Brain pericyte (primary cell): ENCODE measurements around the gene CYRIA.
A peak's percentile ranks its signal among the peaks of the same experiment; 100 is the strongest.

ENCODE experiments used
- DNase-seq: peaks from one replicate; pipeline ENCODE4 v3.0.0-alpha.2; 2012; ENCODE audit warnings: low read depth, low spot score

Gene CYRIA

GRCh38 chr2:16629770-16630169, 35.9 kb downstream of the CYRIA start:
- DNase-seq: no peak

DNA sequence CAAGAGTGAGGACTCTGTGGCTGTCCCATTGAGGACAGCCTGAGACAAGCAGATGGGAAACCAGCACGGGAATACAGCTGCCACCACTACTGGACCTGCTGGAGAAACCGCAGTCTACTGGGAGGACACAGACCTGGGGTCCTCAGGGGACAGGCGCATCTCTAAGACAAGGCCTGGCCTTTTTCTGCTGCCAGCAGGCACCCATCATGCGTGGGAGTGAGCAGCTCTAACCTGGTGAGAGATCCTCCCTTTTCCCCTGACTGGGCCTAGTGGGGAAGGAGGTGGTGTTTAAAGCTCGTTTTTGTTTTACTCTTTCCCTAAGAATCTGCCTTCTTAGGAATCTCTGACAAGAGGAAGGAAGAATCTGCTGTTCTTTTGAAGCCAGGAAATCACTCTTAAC, 36.6 kb downstream of the CYRIA start:
- DNase-seq: no peak

DNA sequence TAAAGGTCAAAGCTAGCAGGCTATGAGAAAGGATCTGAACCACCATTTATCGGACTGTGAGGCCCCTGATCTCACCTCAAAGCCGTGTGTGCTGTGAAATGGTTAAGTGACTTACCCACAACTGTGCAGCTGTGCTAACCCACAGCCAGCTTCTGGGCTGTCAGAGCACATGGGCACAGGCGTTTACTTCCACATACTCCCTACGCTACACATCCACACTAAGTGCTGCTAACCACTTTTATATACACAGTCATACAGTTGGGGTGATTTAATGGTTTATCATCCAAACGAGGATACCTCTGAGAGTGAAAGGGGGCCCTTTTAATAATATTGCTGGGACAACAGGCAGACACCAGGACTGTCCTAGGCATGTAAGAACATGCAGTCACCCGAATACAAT, 37.3 kb downstream of the CYRIA start:
- DNase-seq: no peak

GRCh38 chr2:16626997-16627605, 38.5 kb downstream of the CYRIA start:
- no peak for DNase-seq

DNA sequence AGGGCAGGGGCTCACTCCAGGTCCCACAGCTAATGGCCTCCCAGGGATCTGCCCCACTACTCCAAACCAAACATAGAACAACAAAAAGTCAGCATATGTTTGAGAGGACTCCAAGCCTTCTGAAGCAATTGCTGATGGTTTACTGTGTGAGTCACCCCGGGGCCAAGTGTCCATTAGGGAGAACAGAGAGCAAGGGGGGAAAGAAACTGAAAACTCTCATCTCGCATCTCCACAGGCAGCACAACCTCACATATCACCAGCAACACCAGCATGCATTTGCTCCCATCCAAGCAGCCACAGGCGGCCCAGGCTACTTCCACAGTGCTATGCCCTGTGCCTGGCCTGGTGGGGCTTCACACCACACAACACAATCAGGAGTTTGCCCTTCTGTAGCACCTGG, 39.1 kb downstream of the CYRIA start:
- peak; percentile 85 for DNase-seq

- no peak for DNase-seq
Measured at GRCh38 chr2:16625759-16626158, 39.9 kb downstream of the CYRIA start.

DNA sequence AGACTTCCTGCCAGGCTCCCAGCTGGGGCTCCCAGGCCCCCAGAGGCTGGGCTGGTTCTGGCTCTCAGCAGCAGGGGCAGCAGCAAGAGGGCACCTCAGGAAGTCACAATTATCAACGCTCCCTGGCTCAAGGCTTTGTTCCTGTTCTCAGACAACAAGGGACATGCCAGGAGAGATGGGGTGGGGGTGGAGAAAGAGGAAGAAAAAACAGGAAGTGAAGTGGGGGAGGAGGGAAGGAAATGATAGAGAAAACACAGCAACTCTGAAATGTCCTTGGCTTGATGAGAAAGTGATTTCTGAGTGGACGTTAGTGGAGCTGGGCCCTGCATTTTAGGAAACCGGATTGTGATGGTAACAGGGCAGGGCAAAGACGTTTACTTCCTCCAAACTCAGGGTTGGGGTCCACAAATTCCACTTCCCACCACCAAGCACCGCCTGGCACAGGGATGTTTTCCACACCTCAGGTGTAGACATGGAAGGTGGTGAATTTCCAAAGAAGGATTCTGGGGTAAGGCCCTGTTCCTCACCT, 40.4 kb downstream of the CYRIA start:
- no peak for DNase-seq

GRCh38 chr2:16624436-16624780, 41.2 kb downstream of the CYRIA start:
- peak; percentile 41 for DNase-seq

GRCh38 chr2:16623564-16624435, 41.8 kb downstream of the CYRIA start:
- DNase-seq: no peak

GRCh38 chr2:16623031-16623430, 42.6 kb downstream of the CYRIA start:
- no peak for DNase-seq

DNA sequence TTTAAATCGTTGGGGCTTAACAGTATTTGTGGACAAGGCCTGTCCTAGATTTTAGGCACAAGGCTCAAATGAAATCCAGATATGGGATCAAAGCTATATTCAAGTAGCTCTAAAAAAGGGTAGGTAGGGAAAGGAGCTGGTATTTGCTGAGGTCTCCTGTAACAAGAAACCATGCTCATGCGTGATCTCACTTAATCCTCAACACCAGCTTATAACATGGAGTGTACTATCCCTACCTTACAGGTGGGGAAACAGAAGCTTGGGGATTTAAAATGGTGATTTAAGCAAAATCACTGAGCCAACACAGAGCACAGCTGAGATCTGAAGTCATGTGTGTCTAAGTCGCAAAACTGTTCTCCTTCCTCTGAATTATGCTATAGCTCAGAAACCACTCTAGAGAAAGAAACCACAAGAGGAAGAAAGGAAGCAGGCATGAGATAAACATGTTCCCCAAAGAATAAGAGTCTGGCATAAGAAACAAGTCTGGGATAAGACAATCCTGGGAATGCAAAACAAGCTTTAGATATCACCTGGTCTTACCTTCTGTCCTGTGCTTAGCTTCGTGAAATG, 43.1 kb downstream of the CYRIA start:
- no peak for DNase-seq

DNA sequence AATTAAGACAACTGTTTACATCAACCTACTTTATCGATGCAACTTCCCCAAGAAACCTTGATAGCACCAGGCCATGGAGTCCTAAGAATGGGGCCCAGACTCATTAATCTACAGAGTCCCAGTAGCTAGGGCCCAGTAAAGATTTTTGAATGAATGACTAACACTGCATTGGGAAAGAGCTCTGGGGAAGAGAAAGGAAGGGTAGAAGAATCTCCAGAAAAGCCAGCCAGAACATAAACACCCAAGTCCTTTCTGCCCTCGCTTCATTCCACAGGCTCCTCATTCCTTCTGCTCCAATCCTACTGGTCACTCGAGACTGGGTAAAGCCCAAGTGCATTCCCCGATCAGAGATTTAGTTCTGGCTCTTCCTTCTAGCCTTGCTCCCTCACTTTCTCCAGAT, 44.3 kb downstream of the CYRIA start:
- no peak for DNase-seq

DNA sequence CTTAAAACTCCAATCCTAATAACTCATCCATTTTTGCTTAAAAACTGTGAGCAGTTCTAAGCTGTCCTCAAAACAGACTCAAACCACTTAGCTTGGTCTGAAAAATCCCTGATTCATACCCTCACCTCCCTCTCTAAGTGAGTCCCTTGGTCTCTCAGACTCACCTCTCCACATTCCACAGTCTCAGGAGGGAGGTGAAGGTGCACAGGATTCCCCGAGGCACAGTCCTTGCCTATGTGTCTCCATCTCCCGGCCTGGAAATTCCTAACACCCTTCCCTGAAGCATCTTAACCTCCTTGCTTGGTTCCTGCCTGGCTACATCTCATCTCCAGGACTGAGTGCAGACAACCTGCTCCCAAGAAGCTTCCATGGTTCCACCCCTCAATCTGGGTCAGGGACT, 45.0 kb downstream of the CYRIA start:
- no peak for DNase-seq

GRCh38 chr2:16619576-16620245, 45.9 kb downstream of the CYRIA start:
- DNase-seq: no peak

DNA sequence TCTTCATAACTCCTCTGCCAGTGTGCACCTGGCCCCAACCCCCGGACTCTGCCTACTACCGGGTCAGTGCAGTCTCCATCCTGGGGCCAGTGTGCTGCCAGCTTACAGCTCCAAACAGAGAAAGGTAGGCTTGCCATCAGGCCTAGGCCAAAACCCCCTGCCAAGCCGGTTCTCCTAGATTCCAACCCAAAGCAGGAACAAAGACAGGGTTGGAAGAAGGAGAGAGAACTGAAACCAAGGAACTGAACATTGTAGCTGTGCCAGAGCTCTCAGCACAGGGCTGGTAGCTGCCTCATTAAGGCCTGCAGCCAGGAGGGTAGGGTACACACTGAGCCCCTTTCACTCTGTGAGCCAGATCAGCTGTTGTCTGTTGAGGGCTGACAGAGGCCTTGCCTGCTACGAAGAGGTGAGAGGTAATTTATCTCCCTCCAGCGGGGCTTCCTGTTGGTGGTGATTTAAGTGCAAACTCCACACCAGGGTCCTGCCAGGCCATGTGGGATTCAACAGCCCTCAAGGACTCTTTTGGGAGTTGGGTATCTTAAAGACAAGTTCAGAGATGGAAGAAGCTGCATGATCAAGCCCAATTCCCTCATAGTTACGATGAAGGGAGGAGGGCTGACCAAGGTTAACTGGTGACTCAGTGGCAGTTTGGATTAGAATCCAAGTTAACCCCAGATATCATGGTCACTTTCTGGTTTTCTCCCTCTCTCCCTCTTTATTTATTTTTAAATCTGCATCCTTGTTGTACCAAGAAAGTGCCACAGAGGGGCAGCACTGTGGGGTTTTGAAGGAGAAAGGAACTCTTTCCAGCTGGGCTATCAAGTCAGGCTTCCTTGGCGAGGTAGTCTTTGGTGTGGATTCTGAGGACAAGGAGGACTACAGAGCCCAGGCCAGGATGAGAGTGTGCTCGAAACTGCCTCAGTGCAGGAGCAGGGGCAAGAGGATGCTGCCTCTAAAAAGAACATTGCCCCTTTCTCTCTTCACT, 48.1 kb downstream of the CYRIA start:
- no peak for DNase-seq
